Esophagus muscularis mucosa (tissue), 3 donors: ENCODE results near the gene DGKD.

Experiments
- CTCF ChIP-seq, 3 experiments: fragments of 200-600 bp in 2 of 3; fragments of 450-650 bp in 1 of 3; sonication (generic) in 2 of 3; IDR thresholded peaks; one replicate each; pipeline ENCODE4 v1.5.1; 2017 to 2019; ENCODE audit warnings: antibody characterized with exemption in 3 of 3, mild to moderate bottlenecking in 2 of 3, moderate library complexity in 1 of 3
- EP300 ChIP-seq: sonication (generic); formaldehyde crosslinking; IDR thresholded peaks from one replicate; pipeline ENCODE4 v1.6.1; 2017; ENCODE audit warnings: antibody characterized with exemption

GRCh38 chr2:233491326-233491725, 137.0 kb downstream of the DGKD start:
- TF ChIP-seq CTCF (IDR thresholded peaks at IDR 0.05), result no peak
- no peak for TF ChIP-seq EP300
